Ishikawa (cell line): ENCODE results near the gene TM4SF4.

ENCODE experiments used
- CEBPB ChIP-seq: IDR thresholded peaks from 2 replicates; pipeline ENCODE4 v1.6.1; 2012
- CREB1 ChIP-seq: IDR thresholded peaks from 2 replicates; pipeline ENCODE4 v1.6.1; 2012; ENCODE audit warnings: low read depth
- EGR1 ChIP-seq: IDR thresholded peaks from 2 replicates; pipeline ENCODE4 v1.6.1; 2012
- EP300 ChIP-seq: IDR thresholded peaks from 2 replicates; pipeline ENCODE4 v1.6.1; 2012; ENCODE audit warnings: borderline replicate concordance
- FOXM1 ChIP-seq: IDR thresholded peaks from 2 replicates; pipeline ENCODE4 v1.6.1; 2012; ENCODE audit warnings: low read depth, borderline replicate concordance
- NFIC ChIP-seq: IDR thresholded peaks from 2 replicates; pipeline ENCODE4 v1.6.1; 2012
- RAD21 ChIP-seq: IDR thresholded peaks from 2 replicates; pipeline ENCODE4 v1.6.1; 2012; ENCODE audit warnings: low read depth
- TAF1 ChIP-seq: IDR thresholded peaks from 2 replicates; pipeline ENCODE4 v1.6.1; 2012; ENCODE audit warnings: low read depth, mild to moderate bottlenecking
- TCF12 ChIP-seq: IDR thresholded peaks from 2 replicates; pipeline ENCODE4 v1.6.1; 2012; ENCODE audit warnings: low read depth
- TEAD4 ChIP-seq: IDR thresholded peaks from 2 replicates; pipeline ENCODE4 v1.6.1; 2012
- YY1 ChIP-seq: IDR thresholded peaks from 2 replicates; pipeline ENCODE4 v1.6.1; 2012; ENCODE audit warnings: low read depth
- ZBTB7A ChIP-seq: IDR thresholded peaks from 2 replicates; pipeline ENCODE4 v1.6.1; 2012; ENCODE audit warnings: low read depth
- TF ChIP-seq, protein P1 (sequence below): IDR thresholded peaks from 2 replicates; pipeline ENCODE4 v1.6.1; 2012; ENCODE audit warnings: low read depth, mild to moderate bottlenecking
- TF ChIP-seq, protein P2 (sequence below): IDR thresholded peaks from 2 replicates; pipeline ENCODE4 v1.6.1; 2012
- TF ChIP-seq, protein P3 (sequence below): IDR thresholded peaks from 2 replicates; pipeline ENCODE4 v1.6.1; 2012

Gene TM4SF4

DNA sequence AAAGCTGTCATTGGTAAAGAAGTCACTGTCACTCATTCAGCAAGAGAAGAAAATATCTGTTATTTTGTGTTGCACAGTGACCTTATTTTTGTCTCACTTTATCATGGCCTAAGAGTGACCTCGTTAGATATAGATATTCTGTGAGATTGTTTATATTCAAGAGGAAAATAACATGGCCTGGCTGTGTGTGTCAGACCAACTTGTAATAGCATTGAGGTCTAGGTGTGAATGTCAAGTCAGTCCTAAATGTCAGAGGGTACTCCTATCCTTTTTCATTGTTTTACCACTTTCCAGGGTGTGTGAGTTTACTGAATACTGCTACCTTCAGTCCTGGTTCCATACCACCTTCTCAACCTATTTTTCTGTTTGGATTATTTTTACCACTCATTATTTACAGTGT is 18.5 kb upstream of the TM4SF4 start:
- TF ChIP-seq CREB1 (no peak), TCF12 (no peak), EGR1 (no peak), NFIC (no peak)
- TF ChIP-seq, protein P1, sequence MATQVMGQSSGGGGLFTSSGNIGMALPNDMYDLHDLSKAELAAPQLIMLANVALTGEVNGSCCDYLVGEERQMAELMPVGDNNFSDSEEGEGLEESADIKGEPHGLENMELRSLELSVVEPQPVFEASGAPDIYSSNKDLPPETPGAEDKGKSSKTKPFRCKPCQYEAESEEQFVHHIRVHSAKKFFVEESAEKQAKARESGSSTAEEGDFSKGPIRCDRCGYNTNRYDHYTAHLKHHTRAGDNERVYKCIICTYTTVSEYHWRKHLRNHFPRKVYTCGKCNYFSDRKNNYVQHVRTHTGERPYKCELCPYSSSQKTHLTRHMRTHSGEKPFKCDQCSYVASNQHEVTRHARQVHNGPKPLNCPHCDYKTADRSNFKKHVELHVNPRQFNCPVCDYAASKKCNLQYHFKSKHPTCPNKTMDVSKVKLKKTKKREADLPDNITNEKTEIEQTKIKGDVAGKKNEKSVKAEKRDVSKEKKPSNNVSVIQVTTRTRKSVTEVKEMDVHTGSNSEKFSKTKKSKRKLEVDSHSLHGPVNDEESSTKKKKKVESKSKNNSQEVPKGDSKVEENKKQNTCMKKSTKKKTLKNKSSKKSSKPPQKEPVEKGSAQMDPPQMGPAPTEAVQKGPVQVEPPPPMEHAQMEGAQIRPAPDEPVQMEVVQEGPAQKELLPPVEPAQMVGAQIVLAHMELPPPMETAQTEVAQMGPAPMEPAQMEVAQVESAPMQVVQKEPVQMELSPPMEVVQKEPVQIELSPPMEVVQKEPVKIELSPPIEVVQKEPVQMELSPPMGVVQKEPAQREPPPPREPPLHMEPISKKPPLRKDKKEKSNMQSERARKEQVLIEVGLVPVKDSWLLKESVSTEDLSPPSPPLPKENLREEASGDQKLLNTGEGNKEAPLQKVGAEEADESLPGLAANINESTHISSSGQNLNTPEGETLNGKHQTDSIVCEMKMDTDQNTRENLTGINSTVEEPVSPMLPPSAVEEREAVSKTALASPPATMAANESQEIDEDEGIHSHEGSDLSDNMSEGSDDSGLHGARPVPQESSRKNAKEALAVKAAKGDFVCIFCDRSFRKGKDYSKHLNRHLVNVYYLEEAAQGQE, result no peak

DNA sequence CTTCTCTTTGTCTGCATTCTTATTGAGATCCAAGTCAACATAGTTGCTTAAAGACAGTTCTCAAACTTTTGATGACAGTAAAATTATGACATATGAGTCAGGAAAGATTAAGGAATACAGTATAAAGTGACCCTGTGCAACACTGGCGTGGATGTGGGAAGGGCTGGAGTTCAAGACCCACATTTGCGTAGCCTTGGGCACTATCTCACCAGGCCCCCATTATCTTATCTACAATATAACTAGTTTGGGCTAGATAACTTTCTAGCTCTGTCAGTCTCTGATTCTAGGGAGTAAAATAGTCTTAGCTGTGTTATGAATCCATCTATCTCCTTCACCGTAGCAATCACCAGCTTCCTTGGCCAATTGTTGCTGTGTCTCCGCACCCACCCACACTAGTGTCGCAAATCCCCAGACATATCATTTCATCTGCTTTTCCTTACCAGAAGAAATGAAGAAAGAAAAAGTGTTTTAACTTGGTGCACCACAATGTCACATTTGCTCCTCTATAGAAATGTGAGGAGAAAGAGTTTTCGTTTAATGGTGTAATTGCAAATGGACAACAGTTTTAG is 14.9 kb upstream of the TM4SF4 start:
- no peak for TF ChIP-seq YY1
- TF ChIP-seq FOXM1, result no peak
- TF ChIP-seq CEBPB, result no peak
- TF ChIP-seq RAD21, result no peak
- TF ChIP-seq TCF12, result no peak
- TF ChIP-seq, protein P1, result no peak
- TF ChIP-seq TAF1, result no peak
- TF ChIP-seq, protein P2, sequence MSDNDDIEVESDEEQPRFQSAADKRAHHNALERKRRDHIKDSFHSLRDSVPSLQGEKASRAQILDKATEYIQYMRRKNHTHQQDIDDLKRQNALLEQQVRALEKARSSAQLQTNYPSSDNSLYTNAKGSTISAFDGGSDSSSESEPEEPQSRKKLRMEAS, result no peak
- no peak for TF ChIP-seq CREB1
- no peak for TF ChIP-seq TEAD4
- no peak for TF ChIP-seq EP300
- no peak for TF ChIP-seq ZBTB7A

- TF ChIP-seq RAD21 (no peak), NFIC (no peak), YY1 (no peak), FOXM1 (no peak)
- TF ChIP-seq, protein P3, sequence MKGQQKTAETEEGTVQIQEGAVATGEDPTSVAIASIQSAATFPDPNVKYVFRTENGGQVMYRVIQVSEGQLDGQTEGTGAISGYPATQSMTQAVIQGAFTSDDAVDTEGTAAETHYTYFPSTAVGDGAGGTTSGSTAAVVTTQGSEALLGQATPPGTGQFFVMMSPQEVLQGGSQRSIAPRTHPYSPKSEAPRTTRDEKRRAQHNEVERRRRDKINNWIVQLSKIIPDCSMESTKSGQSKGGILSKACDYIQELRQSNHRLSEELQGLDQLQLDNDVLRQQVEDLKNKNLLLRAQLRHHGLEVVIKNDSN, result no peak
Observed at GRCh38 chr3:149460117-149460516, 14.4 kb upstream of the TM4SF4 start.

DNA sequence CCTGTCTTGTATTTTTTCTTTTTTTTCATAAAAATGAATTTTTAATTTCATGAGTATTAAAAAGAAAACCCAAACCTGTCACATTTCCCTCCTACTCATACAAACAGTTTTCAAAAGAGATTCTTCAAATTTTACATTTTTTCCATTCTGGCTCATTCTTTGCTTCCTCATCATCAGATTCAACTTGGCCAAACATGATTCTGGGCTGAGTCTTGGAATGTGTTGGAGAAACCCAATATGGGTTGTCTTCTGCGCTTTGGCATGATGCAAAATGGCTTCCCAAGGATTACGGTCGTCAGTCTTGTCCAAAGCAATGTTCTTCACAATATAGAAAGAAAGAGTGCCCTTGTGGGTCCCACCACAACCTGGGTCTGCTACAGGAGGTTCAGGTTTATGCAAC is 12.4 kb upstream of the TM4SF4 start:
- TF ChIP-seq CREB1, result no peak
- no peak for TF ChIP-seq ZBTB7A
- TF ChIP-seq NFIC, result no peak
- TF ChIP-seq, protein P2, result no peak
- TF ChIP-seq CEBPB, result no peak
- TF ChIP-seq, protein P3, result no peak
- TF ChIP-seq TCF12, result no peak
- TF ChIP-seq EP300, result no peak
- TF ChIP-seq, protein P1, result no peak
- no peak for TF ChIP-seq TEAD4
- no peak for TF ChIP-seq RAD21

- TF ChIP-seq TAF1, result no peak
- no peak for TF ChIP-seq TEAD4
- TF ChIP-seq ZBTB7A, result no peak
- TF ChIP-seq, protein P1, result no peak
- TF ChIP-seq, protein P3, result no peak
Observed at GRCh38 chr3:149462581-149463011, 11.9 kb upstream of the TM4SF4 start.
